HG03342 (cell line): ENCODE data around the gene SYT17.

Source experiments
- ATAC-seq: cut with Tn5 transposase; IDR thresholded peaks from one replicate; pipeline ENCODE4 v1.9.1; 2021; ENCODE audit warnings: mild to moderate bottlenecking, moderate library complexity; ENCODE audit not compliant: unreplicated experiment

Gene SYT17

DNA sequence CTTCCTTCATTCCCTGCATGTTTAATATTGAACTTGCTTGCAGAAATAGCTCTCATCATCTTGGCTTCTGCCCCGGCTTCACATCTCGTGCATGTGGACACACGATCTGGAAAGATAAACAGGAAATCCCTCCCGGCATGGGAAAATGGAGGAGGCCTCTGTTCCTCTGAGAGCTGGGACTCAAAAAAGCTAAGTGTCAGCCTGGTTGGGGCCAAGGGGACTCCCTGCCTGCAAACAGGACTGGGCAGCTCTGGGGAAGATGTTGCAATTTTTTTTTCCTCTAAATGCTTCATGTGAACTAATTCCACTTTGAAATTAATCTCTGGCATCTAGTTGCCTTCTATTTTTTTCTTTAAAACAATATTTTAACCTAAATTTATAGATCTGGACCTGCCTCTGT lies 29.4 kb upstream of the SYT17 start:
- no peak for ATAC-seq

DNA sequence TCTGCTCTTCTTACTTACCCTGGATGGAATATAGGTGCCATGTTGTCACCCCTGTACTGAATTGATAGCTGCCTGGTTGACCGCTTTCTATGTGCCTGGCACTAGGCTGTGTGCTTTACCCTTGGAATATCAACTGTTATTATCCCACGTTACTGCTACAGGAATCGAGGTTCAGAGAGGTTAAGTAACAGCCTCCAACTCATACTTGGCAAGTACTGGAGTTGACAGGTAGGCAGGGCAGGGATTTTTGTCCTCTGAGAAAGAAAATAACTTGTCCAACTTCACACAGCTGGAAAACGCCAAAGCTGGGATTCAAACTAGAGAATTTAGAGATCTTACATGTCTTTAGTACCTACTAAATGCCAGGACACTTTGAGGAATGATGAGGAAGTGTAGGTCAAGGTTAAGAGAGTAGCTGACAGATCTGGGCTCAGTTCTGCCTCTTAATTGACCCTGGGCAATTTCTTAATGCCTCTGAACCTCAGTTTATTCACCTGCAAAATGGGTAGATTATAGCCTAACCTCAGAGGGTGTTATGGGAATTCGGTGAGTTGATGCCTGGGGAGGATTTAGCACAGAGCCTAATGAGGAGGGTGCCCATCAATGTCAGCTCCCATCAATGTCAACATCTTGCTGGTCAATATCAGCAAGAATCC lies 28.5 kb upstream of the SYT17 start:
- no peak for ATAC-seq

DNA sequence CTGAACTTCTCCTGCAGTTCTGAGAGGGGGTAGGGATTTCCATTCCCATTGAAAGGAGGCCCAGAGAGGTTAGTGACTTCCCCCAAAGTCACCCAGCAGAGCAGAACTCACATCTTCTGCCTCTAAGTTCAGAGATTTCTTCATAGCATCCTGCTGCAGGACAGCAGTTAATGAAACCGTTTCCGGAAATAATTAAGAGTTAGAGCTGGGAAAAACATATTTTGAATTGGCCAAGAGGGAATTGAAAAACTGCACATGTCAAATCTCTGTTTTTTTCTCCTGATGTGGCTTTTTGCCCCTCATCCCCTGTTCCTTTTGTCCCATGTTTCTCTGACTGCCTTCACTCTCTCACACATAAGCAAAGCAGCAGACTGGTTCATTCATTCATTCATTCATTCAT lies 27.6 kb upstream of the SYT17 start:
- no peak for ATAC-seq

DNA sequence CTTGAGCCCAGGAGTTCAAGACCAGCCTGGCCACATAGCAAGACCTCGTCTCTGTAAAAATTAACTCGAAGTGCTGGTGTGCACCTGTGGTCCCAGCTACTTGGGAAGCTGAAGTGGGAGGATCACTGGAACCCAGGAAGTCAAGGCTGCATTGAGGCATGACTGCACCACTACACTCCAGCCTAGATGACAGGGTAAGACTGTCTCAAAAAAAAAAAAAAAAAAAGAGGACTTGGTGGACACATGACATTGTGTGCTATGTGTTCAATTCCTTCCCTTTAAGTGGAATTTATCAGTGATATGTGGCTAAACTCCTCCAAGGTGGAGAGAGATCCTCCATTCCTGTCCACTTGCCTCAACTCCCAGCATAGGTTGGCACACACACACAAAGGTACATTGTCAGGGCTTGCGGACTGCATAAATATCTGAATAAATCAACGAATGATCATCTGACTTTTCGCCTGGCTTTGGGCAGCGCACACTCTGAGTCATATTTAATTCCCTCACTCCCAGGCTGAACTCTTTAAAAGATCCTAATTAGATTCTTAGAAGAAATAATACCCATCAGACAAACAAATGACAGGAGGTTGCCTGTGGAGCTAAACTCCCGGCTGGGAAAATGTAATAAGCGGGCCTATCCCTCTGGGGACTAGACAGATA lies 25.0 kb upstream of the SYT17 start:
- no peak for ATAC-seq

DNA sequence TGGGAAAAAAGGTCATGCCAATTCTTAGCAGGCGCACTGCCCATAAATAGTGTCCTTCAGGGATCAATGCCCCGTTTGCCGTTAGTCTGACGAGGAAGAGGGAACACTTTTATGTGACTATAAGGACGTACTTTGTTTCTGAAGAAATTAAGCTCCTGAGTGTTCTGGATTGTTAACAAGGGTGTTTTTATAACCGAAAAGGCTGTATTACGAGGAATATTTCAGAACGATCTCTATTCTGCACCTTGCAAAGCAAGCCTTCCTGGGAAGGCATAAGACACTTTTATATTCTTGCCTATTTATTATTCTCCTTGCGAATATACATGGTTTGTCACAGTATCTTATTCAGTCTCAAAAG lies 24.5 kb upstream of the SYT17 start:
- ATAC-seq, result no peak

DNA sequence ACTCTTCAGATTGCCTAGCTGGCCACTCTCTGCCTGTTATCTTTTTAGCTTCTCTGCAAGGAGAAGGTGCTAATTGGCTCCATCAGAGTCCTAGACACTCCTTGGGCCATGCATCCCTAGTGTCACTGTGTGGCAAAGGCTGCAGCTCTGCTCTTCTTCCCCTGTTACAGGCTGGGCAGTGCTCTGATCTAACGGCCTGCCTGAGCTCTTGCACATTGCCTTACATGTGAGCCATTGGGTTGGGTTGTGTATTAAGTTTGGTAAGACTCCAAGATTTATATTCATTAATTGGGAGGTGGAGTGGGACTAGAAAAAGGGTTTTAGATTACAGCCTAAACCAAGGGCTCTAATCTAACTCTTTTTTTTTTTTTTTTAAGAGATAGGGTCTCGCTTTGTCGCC lies 23.0 kb upstream of the SYT17 start:
- no peak for ATAC-seq

DNA sequence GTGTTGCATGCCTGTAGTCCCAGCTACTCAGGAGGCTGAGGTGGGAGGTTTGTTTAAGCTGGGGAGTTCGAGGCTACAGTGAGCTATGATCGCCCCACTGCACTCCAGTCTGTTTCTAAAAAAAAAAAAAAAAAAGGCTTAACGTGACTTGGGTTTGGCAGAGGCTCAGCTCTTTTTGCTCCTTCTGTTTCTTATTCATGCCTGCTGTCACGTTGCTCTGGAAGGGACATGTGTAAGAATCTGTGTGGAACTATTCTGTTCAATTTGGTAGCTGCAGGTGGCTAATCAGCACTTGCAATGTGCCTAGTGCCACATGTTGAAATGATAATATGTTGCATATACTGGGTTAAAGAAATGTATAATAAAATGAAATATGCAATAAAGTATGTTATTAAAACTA lies 20.9 kb upstream of the SYT17 start:
- no peak for ATAC-seq

DNA sequence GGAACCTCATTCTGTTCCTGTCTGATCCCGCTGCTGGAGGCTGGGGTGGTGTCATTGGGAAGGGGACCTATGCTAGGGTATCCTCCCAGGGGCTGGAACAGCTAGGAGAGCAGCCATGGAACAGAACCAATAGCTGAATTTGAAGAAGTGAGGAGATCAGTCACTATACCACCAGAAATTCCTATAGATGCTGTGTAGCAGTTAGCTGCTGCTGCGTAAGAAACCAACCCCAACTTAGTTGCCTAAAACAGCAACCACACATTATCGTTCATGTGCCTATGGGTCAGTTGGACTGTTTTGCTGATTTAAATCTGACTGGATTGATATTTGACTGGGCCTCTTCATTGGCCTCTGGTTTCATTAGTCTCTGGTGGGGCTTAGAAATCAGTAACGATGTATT lies 20.4 kb upstream of the SYT17 start:
- ATAC-seq, result no peak

DNA sequence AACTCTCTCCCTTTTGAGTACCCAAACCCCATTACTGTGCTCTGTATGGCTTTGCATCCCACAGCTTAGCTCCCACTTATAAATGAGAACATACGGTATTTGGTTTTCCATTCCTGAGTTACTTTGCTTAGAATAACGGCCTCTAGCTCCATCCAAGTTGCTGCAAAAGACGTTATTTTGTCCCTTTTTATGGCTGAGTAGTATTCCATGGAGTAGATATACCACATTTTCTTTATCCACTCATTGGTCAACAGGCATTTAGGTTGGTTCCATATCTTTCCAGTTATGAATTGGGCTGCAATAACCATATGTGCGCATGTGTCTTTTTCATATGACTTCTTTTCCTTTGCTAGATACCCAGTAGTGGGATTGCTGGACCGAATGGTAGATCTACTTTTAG lies 19.9 kb upstream of the SYT17 start:
- no peak for ATAC-seq

DNA sequence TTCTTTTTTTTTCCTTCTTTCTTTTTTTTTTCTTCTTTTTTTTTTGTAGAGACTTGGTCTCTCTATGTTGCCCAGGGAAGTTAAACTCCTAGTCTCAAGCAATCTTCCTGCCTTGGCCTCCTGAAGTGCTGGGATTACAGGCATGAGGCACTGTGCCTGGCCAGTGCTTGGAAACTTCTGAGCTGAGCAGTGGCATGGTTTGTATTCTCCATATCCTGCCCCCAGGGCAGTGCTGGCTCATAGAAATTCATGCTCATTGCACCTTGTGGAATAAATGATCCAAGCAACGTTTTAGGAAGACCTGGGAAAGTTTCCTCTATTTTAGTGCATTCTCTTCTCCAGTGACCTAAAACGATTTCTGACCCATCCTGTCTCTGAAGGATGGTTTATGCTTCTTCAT lies 16.7 kb upstream of the SYT17 start:
- no peak for ATAC-seq

DNA sequence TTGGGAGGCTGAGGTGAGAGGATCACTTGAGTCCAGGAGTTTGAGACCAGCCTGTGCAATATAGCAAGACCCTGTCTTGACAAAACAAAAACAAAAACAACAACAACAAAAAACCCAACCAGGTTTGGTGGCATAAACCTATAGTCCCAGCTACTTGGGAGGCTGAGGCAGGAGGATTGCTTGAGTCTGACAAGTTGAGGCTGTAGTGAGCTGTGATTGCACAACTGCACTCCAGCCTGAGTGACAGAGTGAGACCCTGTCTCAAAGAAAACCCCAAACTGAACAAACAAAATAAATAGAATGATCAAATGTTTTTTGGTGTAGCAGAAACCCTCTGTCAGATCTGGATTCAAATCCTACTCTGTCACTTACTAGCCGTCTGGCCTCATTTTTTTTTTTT lies 16.0 kb upstream of the SYT17 start:
- no peak for ATAC-seq

DNA sequence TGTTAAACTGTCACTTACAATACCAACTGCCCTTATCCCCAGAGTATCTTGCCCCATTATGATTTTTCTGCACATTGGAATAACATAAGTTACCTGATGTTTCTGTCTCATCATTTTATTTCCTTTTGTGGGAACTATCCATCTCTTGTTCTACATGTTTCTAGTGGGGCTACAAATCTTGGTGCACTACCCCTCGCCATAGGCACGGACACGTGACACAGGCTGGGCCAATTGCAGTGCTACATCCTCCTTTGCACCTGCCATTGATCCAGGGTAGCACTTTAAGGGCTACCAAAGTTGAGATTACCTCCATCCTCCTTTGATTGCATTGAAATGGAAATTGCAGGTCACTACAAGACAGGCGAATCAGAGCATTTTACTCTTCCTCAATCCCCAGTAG lies 14.2 kb upstream of the SYT17 start:
- ATAC-seq, result no peak

DNA sequence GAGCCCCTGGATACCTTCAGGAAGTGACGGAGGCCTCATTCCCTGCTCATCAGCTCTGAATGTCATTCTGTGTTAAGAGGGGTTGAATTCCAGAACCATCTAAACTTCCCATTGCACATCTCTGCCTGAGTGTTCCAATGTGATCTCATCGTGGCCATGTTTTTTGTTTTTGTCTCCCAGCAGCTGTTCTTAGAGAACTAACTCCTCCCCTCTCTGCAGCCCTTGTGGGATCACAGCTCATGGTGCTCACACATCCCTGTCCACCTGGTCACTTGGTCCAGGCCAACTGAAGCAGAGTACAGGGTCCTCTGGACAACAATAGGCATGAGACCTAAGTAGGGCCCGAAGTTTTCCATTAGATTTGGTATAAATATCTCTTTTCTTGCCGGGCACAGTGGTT lies 6.0 kb upstream of the SYT17 start:
- no peak for ATAC-seq

DNA sequence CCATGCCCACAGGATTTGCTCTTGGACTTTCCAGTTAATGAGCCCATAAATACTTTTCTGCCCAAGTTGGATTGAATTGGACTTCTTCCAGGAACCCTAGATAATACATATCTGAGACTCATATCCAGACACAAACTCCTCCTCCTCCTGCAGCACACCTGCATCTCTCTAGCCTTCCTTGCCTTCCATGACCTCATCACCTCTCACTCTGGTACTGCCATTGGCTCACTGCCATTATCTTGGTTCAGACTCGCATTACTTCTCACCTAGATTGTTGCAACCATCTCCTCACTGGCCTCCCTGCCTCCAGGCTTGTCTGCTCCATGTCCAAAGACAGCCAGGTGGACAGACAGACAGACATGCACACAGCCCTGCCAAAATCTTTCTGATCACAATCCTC lies 4.8 kb upstream of the SYT17 start:
- ATAC-seq, result no peak

DNA sequence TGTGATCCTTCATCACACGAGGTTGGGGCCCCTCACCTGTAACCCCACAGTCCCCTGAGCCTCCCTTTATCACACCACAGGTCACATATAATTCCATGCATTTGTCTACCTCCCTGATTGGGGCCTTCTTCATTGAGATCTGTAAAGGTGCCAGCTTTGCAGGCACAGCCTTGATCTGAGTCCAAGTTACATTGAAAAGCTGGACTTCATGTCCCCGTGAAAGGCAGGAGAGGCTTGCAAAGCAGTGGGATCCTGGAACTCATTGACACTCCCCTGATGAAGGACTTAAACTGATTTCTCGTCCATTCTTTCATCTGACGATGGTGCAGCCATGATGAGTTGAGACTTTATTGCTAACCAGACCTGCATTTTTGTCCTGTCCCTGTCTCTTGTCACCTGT lies 3.8 kb upstream of the SYT17 start:
- no peak for ATAC-seq

DNA sequence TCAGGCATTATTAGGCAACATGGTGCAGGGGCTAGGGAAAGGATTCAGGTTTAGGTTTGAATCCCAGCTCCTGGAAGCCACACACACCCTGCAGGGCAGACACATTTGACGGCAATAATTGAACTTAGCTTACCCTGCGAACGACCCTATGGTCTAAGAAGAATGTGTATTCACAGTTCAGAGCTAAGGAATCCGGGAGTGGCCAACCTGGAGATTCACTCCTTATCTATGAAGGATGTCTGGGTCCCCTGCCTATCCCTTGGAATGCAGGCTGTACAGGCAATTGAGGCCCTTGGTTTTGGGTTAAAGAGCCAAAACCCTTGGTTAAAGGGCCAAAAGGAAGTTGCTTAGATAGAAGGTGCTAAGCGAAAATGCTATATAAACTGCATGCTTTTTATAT lies 2.9 kb upstream of the SYT17 start:
- ATAC-seq, result no peak

DNA sequence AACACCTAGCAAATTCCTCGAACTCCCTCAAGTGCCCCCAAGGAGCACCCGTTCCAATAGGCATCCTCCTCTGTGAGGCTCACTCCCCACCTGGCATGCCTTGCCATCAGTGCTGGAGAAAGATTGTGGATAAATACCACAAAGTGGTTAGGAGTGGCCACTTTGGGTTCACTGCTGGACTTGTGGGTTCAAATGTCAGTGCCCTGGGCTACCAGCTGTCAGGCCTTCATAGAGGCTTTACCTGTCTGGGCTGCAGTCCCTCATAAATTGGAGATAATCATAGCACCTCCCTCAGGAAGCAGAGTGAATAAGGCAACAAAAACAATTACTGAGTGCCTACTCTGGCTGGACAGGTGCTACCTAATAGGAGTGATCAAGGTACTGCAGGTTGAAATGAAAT lies 1.5 kb upstream of the SYT17 start:
- no peak for ATAC-seq

DNA sequence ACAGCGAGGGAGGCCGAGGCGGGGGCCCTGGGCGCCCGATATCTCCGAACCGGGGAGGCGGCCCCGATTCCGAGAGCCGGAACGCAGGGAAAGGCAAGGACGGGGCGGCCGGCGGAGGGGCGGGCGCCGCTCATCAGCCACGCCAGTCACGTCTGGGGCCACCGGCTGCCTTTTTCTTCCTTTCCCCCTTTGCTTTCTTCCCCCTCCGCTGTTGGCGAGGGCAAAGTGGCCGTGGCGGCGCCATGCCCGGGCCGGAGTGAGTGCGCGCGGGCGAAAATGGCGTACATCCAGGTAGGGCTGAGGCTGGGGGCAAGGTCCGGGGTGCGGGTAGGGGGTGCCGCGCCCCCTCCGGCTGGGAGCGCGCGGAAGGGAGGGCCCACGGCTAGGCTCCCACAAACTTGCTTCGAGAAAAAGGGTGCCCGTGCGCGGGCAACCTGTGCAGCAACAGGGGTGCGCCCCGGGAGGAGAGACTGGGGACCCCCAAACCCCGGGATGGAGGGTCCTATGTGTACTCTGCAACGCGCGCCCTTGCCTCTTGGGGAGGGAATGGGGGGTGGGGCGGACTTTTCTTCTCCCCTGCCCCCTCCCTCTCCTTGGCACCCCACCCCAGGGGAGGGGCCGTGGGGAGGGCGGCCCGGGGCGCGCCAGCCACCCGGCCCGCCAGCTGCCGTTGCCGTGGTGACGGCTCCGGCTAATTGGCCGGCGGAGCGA lies 486 bp downstream of the SYT17 start:
- no peak for ATAC-seq

DNA sequence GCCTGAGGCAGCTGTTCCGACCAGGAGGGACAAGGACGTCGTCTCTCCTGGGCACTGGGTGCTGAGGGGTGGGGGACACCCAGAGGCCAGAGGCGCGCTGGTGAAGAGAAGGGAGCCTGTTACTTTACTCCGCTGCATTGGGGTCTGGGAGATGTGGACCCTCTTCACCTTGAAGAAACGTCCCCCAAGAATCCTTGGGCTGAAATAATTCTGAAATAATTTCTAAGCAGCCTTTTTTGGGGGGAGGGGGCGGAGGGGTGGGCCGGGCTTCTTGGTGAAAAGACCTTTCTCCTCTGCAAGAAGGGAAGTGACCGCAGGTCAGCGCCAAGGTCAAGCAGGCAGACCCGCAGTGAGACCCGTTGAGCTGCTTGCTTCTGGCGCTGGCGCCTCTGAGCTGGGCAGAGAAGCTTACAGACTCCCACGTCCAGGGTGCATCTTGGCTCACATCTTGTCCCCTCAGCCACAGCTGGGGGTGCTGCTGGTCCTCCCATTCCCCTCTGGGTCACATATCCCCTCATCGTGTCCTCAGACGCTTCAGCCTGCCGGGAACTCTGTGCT lies 1.1 kb downstream of the SYT17 start:
- ATAC-seq, result no peak

DNA sequence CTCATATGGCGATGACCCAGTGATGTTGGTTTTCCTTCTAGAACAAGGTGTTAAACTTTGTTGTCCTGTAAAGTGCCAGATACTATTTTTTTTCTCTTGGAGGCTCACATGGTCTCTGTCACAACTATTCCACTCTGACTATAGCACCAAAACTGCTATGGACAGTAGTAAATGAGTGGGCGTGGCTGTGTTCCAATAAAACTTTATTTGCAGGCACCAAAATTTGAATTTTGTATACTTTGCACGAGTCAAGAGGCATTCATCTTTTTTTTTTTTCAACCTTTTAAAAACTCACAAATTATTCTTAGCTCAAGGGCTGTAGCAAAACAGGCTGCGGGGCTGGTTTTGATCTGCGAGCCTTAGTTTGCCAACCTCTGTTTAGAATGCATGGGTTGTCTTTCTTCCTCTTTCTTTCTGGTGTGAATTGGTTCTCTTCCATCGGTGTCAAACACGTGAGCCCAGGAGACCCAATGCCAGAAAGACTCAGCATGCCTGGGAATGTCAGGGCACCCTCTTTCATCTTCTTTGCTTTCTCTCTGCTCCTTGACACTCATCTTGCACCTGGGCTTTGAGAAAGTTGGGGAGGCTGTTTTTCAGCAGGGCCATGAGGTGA lies 2.1 kb downstream of the SYT17 start:
- no peak for ATAC-seq

DNA sequence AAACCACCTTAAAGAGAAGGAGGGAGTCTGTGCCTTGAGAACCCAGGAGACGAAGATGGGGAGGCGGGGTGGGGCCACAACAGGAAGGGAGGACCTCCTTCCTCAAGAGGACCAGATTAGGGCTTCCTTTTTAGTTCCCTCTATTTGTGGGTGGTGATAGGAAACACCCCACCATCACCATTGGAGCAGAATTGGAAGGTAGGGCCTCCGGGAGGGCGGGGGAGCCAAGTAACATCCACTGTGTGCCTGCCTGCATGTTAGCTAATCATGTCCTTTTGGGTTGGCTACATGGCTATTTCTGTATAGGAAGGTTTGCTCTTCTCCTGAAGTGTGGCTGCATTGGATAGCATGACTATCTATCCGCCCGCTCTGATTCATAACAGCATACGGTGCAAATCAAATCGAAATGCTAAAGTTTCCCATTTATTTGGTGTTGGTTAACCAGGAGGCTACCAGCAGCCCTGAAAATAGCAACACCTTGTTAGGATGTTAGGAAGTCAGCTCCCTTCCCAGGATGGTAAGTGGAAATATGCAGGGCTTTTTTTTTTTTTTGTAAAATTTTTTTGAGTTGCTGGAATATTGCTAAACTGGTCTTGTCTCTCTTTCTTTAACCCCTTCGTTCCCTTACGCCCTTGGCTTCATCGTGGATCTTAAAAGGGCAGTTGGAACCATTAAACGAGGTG lies 4.2 kb downstream of the SYT17 start:
- no peak for ATAC-seq
